Measurements from ENCODE around the gene GGN. TPM values are rescaled to one million over a fixed set of nuclear protein-coding genes. Genes with fewer than 3 reads are reported as not detected.

The GGN gene
- total and polyA plus RNA-seq, 9 of the 15 experiments (the other 6 are each of a cell fraction or from before 2014, with no cell fraction given) = 0.15 to 0.33 TPM; not detected in 7

DNA sequence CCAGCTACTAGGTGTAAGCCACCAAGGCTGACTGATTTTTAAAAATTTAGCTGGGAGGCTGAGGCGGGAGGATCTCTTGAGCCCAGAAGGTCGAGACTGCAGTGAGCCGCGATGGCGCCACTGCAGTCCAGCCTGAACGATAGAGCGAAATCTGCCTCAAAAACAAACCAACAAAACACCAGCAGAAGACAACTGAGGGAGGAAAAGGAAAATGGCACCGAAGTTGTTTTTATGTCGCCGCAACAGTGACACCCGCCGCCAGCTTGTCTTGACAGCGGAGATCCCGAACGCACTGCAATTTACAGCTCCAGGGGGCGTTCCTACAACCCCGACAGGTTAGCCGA, 14.8 kb upstream of the GGN start:
- ATAC-seq = no peak
- H3K79me2 ChIP-seq (ENCODE audit: control insufficient read depth, insufficient read depth, low read length) = peaks cover 17% of the 10 kb centered on the region; the same call in 2 of the 3 replicates
- no TSS peak for BruUV-seq (replicated peaks)
- peak overlapping the region; percentile 77 to 93 for H3K9ac ChIP-seq (ENCODE audit: insufficient read depth in 1 of 2, low read depth in 2 of 2, low read length in 2 of 2)
- WGBS (ENCODE audit: insufficient coverage, low coverage, missing lambda C conversion rate) = 1% methylated on average over 18 of the region's 18 CpGs
- H2AFZ ChIP-seq (ENCODE audit: low read depth, low read length) = peak overlapping the region; percentile 100
- H4K20me1 ChIP-seq (replicated peaks; ENCODE audit: control insufficient read depth, insufficient read depth, low read length) = no peaks in the 10 kb centered on the region
- DNase-seq (ENCODE audit: extremely low read depth in 1 of 4, low spot score in 3 of 4) = no peak
- POLR2A ChIA-PET = interaction anchor here (0.6 to 3.5 kb wide), 14 partner anchors 11 to 622 kb away, joined by 3 to 30 read pairs (median 4); partner anchors contain the start of genes GGN, PSMD8 and SPRED3
- FAIRE-seq = peak; percentile 94
- no peaks in the 10 kb centered on the region for H3K27me3 ChIP-seq (ENCODE audit: control insufficient read depth in 2 of 2, insufficient read depth in 2 of 2, low read length in 2 of 2)
- intact Hi-C loops (cut with micrococcal nuclease) = loop anchor here (5.0 kb wide), 1 partner anchor 550 kb away; no protein-coding TSS in a partner anchor
- CTCF ChIA-PET (ENCODE audit: low intra/inter-chr PET ratio) = interaction anchor here (0.6 to 2.0 kb wide), 8 partner anchors 112 to 549 kb away, joined by 3 to 10 read pairs (median 5); partner anchors contain the start of genes MRPS12 and SARS2
- H3K4me2 ChIP-seq (ENCODE audit: insufficient read depth, low read length) = peak overlapping the region; percentile 78
- no peaks in the 10 kb centered on the region for H3K9me3 ChIP-seq (replicated peaks; ENCODE audit: control insufficient read depth, insufficient read depth, low read depth, low read length)
- peaks cover 20% of the 10 kb centered on the region; the same call in 2 of the 3 replicates for H3K36me3 ChIP-seq (ENCODE audit: control insufficient read depth, insufficient read depth, low read length)
- in situ Hi-C loops (cut with MboI) = loop anchor here (5.0 kb wide), 1 partner anchor 230 kb away; no protein-coding TSS in a partner anchor
- H3K27ac ChIP-seq (ENCODE audit: extremely low read depth, low read depth, low read length) = peak overlapping the region; percentile 89
- peaks cover 6 to 33% of the 10 kb centered on the region in 2 experiments; a peak in 4 of 5 replicates for H3K4me1 ChIP-seq (replicated peaks in 1 of 2; ENCODE audit: control insufficient read depth in 2 of 2, insufficient read depth in 2 of 2, low read length in 2 of 2)
- peaks cover 3% of the 10 kb centered on the region for H3K9me1 ChIP-seq (ENCODE audit: control insufficient read depth, insufficient read depth, low read length)
- peak overlapping the region; percentile 30 for H3K4me3 ChIP-seq
- peak; percentile 31; the same call in 1 of the 2 replicates for TF ChIP-seq ZNF239 (CRISPR knock-in tag; IDR thresholded peaks at IDR 0.05)
- TF ChIP-seq OTX1 (CRISPR knock-in tag; IDR thresholded peaks at IDR 0.05) = peak; percentile 61; the same call in 1 of the 2 replicates
- TF ChIP-seq NBN (IDR thresholded peaks at IDR 0.05; ENCODE audit: low read depth) = 0 out of 2 replicates have a peak, but pooled peaks have one; percentile 37
- TF ChIP-seq YY1 (IDR thresholded peaks at IDR 0.05; ENCODE audit: borderline replicate concordance in 1 of 3, control insufficient read depth in 1 of 3, extremely low read depth in 1 of 3, insufficient read depth in 3 of 3, insufficient read length in 1 of 3, insufficient replicate concordance in 2 of 3, low read depth in 1 of 3, low read length in 2 of 3) = peak in 2 of 3 experiments; percentile 78 to 79
- peak; percentile 44; the same call in 1 of the 2 replicates for TF ChIP-seq ZNF766 (CRISPR knock-in tag; conservative IDR thresholded peaks at IDR 0.05)
- TF ChIP-seq, protein P1, sequence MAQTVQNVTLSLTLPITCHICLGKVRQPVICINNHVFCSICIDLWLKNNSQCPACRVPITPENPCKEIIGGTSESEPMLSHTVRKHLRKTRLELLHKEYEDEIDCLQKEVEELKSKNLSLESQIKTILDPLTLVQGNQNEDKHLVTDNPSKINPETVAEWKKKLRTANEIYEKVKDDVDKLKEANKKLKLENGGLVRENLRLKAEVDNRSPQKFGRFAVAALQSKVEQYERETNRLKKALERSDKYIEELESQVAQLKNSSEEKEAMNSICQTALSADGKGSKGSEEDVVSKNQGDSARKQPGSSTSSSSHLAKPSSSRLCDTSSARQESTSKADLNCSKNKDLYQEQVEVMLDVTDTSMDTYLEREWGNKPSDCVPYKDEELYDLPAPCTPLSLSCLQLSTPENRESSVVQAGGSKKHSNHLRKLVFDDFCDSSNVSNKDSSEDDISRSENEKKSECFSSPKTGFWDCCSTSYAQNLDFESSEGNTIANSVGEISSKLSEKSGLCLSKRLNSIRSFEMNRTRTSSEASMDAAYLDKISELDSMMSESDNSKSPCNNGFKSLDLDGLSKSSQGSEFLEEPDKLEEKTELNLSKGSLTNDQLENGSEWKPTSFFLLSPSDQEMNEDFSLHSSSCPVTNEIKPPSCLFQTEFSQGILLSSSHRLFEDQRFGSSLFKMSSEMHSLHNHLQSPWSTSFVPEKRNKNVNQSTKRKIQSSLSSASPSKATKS (CRISPR knock-in tag; IDR thresholded peaks at IDR 0.05) = no peak
- peak; percentile 54; the same call in 1 of the 2 replicates for TF ChIP-seq TAF7 (tag; IDR thresholded peaks at IDR 0.05)
- no peak for TF ChIP-seq HNRNPL (IDR thresholded peaks at IDR 0.05; ENCODE audit: low read depth, low read length)
- no peak for TF ChIP-seq ETV1 (tag; conservative IDR thresholded peaks at IDR 0.05; ENCODE audit: low read depth)
- TF ChIP-seq ELF4 (CRISPR knock-in tag; IDR thresholded peaks at IDR 0.05) = 0 out of 2 replicates have a peak, but pooled peaks have one; percentile 5
- peak in 1 of 2 experiments; percentile 7; a peak in 1 of 4 replicates for TF ChIP-seq ZNF639 (CRISPR knock-in tag; conservative IDR thresholded peaks at IDR 0.05 in 1 of 2, IDR thresholded peaks at IDR 0.05 in 1 of 2)
- TF ChIP-seq, protein P2, sequence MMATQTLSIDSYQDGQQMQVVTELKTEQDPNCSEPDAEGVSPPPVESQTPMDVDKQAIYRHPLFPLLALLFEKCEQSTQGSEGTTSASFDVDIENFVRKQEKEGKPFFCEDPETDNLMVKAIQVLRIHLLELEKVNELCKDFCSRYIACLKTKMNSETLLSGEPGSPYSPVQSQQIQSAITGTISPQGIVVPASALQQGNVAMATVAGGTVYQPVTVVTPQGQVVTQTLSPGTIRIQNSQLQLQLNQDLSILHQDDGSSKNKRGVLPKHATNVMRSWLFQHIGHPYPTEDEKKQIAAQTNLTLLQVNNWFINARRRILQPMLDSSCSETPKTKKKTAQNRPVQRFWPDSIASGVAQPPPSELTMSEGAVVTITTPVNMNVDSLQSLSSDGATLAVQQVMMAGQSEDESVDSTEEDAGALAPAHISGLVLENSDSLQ (IDR thresholded peaks at IDR 0.05) = peak; percentile 86
- TF ChIP-seq KLF6 (CRISPR knock-in tag; IDR thresholded peaks at IDR 0.05; ENCODE audit: borderline replicate concordance) = 0 out of 2 replicates have a peak, but pooled peaks have one; percentile 20

Measured in K562 (cell line).